Measurements from ENCODE around the gene MACROD1.
"Not testable (repeated sequence)": the region's sequence is repeated elsewhere in the genome, so short reads cannot be mapped to it uniquely, and the experiment has no call there.

The MACROD1 gene

GRCh38 chr11:63996512-63996911 is 169.4 kb downstream of the MACROD1 start:
- DNase-seq (ENCODE audit: low read depth), result no peak

DNA sequence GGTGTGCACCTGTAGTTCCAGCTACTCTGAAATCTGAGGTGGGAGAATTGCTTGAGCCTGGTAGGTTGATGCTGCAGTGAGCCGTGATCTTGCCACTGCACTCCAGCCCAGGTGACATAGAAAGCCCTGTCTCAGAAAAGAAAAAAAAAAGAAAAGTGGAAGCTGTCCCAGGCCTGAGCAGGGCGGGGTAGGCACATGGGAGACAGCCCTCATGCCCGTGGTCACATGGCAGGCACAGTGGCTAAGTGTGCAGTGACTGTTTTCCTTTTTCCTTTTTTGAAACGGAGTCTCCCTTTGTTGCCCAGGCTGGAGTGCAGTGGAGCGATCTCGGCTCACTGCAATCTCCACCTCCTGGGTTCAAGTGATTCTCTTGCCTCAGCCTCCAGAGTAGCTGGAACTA is 171.9 kb downstream of the MACROD1 start:
- DNase-seq (ENCODE audit: low read depth), result no peak

DNA sequence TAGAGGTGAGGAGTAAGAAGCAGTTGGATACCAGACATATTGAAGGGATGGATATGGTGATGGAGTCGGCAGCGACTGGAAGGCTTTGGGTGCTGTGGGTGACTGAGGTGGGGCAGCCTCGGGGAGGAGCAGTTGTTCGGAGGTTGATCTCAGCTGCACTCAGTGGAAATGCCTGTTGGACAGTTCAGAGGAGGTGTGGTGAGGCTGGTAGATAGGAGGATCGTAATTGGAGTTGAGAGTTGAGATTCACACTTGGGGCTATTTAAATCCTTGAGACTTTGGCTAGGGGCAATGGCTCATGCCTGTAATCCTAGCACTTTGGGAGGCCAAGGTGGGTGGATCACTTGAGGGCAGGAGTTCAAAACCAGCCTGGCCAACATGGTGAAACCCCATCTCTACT is 172.8 kb downstream of the MACROD1 start:
- no peak for DNase-seq (ENCODE audit: low read depth)

GRCh38 chr11:63991558-63991957 is 174.4 kb downstream of the MACROD1 start:
- DNase-seq (ENCODE audit: low read depth), result no peak

DNA sequence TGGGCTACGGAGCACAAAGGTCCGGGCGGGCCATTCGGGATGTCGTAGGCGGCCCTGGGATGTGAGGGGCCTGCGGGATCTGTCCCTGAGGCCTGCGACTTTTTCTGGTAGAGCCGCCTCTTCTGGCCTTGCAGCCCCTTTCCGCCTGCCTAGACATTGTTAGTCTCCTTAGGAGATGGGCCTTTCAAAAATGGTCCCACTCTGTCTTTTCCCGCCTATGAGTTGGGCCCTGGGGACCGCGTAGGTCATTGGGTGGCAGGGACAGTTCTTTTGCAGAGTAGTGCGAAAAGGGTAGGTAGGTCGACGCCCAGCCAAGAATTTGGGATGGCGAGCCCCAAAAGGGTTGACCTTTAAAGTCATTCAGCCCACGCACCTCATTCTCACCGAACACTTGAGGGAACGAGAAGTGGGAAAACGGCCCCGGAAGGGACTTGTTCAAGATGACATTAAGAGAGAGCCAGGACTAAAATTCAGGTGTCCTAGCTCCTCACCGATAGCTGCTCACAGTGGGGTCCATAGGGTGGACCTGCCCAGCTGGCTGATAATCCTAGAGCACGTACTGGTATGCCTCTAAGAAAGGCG is 178.9 kb downstream of the MACROD1 start:
- DNase-seq (ENCODE audit: low read depth), result no peak

- peak; percentile 53 for DNase-seq (ENCODE audit: low read depth)
Observed at GRCh38 chr11:63986156-63986931, 179.6 kb downstream of the MACROD1 start, which contains the start of gene OTUB1. TSS of gene OTUB1 (plus strand) at chr11:63986438. CDS start at chr11:63986457, 19 bp downstream.

GRCh38 chr11:63985812-63986155 is 180.1 kb downstream of the MACROD1 start:
- no peak for DNase-seq (ENCODE audit: low read depth)

DNA sequence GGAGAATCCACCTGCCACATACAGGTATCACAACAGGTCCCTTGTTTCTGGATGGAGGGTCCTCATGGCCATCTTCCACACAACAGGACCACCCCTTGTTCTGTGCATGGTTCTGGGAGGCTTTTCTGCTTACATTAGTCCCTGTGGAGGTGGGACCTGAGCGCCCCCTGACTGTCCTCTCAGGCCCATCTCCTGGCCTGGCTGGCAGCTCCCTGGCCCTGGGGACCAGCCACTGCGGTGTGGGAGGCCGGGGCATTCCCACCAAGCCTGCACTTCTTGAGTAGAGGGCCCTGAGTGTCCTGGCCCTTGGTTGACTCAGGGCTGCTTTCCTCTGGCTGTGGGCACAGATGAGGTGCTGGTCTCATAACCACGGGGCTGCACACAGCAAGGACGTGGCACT is 186.5 kb downstream of the MACROD1 start:
- no peak for DNase-seq (ENCODE audit: low read depth)

DNA sequence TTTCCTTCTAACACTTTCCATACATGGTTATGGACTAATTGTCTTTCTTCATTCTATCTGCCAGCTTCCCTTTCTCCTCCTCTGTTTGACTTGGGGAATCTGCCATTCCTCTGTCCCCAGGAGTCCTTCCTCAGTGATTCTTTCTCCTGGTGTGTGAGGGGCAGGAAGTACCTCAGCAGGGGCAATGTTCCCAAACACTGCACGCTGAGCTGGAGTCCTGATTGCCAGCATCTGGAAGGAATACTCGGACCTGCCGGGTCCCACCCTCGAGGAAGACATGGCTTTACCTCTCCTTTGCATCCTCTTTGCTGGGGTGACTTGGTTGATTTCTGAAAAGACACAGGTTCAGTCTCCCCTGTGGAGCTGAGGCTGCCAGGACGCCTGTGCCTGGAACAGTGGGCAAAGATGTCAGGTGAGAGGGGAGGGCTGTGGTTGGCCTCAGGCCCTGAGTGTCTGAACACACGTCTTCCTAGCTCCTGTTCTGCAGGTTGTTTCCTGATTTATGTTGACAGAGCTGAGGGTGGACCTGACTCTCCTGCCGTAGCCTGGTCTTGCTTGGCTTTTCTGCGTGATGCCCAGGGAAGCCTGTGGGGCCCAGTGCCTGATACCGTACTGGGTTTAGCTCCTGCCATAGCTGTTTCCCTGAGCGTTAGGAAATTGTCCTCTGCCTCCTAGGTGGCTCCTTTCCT is 187.2 kb downstream of the MACROD1 start:
- no peak for DNase-seq (ENCODE audit: low read depth)

DNA sequence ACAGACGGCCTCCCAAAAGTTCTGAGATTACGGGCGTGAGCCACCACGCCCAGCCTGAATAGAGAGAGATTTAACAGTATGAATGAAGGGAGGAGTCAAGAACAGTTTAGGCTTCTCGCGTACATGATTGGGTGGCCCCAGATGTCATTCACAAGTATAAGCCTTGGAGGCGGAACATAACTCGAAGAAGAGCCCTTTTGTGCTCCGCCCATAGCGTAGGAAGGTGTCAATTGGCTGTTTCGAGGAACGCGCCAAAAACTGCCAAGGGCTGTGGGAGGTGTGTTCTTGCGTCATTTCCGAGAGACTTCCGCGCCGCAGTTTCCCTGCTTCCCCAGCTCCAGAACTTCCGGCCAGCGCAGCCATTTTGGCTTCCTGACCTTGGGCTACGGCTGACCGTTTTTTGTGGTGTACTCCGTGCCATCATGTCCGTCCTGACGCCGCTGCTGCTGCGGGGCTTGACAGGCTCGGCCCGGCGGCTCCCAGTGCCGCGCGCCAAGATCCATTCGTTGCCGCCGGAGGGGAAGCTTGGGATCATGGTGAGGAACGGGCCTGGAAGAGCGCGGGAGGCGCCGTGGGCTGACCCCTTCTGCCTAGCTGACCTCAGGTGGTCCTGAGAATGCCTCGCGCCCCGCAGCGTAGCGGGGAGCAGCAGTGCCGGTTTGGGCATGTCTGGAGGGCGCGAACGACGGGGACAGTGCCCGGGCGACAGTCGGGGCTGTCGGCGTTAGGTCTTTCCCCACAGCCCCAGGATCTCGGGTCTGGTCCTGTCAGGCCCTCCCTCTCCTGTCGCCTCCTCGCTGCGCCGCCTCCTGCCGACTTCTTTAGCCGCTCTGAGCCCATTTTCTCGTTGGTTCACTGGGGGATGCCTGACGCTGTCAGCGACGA is 191.4 kb downstream of the MACROD1 start, which contains the start of gene COX8A:
COX8A (plus strand) TSS at position 362 of the 885 bp plus-strand sequence; CDS start at position 423, 61 bp downstream.
- DNase-seq (ENCODE audit: low read depth), result peak; percentile 100

- DNase-seq (ENCODE audit: low read depth), result not testable (repeated sequence)
Observed at GRCh38 chr11:63973912-63974258, 192.0 kb downstream of the MACROD1 start.

GRCh38 chr11:63970902-63971301 is 195.0 kb downstream of the MACROD1 start:
- DNase-seq (ENCODE audit: low read depth), result no peak

GRCh38 chr11:63969461-63969860 is 196.5 kb downstream of the MACROD1 start:
- DNase-seq (ENCODE audit: low read depth), result no peak

DNA sequence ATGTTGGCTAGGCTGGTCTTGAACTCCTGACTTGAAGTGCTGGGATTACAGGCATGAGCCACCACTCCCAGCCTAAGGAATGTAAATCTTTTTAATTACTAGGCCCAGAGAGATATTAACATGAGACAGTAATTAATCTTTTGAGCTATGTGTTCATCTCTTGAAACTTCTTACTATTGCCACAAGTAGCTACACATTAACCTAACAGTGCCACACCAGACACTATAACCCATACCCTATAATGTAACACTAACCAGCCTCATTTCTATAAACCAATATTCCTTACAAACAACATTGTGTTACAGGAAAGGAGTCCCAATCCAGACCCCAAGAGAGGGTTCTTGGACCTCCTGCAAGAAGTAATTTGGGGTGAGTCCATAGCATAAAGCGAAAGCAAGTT is 199.5 kb downstream of the MACROD1 start:
- DNase-seq (ENCODE audit: low read depth), result no peak

DNA sequence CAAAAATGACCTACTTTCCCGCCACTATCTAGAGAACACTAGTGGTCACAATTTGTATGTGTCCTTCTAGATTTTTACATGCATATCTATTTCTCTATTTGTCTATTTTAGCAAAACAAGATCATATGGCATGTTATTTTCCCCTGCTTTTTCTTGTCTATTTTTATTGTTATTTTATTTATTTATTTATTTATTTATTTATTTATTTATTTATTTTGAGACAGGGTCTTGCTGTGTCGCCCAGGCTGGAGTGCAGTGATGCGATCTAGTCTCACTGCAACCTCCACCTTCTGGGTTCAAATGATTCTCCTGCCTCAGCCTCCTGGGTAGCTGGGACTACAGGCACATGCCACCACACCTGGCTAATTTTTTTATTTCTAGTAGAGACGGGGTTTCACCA is 202.0 kb downstream of the MACROD1 start:
- not testable (repeated sequence) for DNase-seq (ENCODE audit: low read depth)

- no peak for DNase-seq (ENCODE audit: low read depth)
Observed at GRCh38 chr11:63961608-63962412, 204.1 kb downstream of the MACROD1 start.

- DNase-seq (ENCODE audit: low read depth), result no peak
Observed at GRCh38 chr11:63958008-63958407, 207.9 kb downstream of the MACROD1 start.

DNA sequence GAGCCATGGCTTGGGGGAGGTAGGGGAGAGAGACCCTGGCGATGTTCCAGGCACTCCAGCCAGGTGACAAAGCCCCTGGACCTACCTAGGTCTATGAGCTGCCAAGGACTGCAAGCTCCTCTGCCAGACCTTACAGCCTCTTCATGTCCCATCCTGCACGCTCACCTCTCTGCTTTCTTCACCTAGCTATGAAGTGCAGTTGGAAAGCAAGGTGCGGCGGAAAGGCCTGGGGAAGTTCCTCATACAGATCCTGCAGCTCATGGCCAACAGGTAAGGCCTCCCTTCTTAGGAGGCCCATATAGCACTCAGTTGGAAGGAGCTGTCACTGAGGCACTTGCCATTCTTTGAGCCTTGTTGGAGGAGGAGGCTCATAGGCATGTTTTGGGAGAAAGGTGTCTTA is 213.3 kb downstream of the MACROD1 start:
- DNase-seq (ENCODE audit: low read depth), result no peak

GRCh38 chr11:63951779-63952536 is 214.0 kb downstream of the MACROD1 start:
- DNase-seq (ENCODE audit: low read depth), result no peak
